Transverse colon (tissue), 4 donors: ENCODE data around the gene VPS13D.

ENCODE experiments used
- CTCF ChIP-seq, 5 experiments: fragments of 200-600 bp in 3 of 5; fragments of 450-650 bp in 2 of 5; sonication (generic) in 3 of 5; IDR thresholded peaks; 1 replicate in 2 of 5; 2 replicates in 3 of 5; pipeline ENCODE4 v1.5.1; 2016 to 2017; ENCODE audit warnings: antibody characterized with exemption in 5 of 5, inconsistent platforms in 3 of 5, mild to moderate bottlenecking in 2 of 5, moderate library complexity in 1 of 5
- EP300 ChIP-seq: sonication (generic); formaldehyde crosslinking; IDR thresholded peaks from one replicate; pipeline ENCODE4 v1.6.1; 2017; ENCODE audit warnings: antibody characterized with exemption, low read depth
- POLR2AphosphoS5 ChIP-seq, 3 donors: sonication (generic); formaldehyde crosslinking; IDR thresholded peaks; one replicate each; pipeline ENCODE4 v1.6.1; 2016; ENCODE audit warnings: antibody characterized with exemption in 3 of 3

- no peak for TF ChIP-seq CTCF (IDR thresholded peaks at IDR 0.05)
- TF ChIP-seq POLR2AphosphoS5 (IDR thresholded peaks at IDR 0.05), result no peak
- no peak for TF ChIP-seq EP300
Measured at GRCh38 chr1:12458571-12458970, 228.7 kb downstream of the VPS13D start.
